K562 treated with DMSO at 1 percent for 12 hours (cell line): ENCODE measurements around the gene IL36RN. TPM values are rescaled to one million over a fixed set of nuclear protein-coding genes. Genes with fewer than 3 reads are reported as not detected.

Experiments
- total RNA-seq: library from RNA; unstranded; fragments of 300-600 nt; gene quantifications from 2 replicates; pipeline ENCODE4 v1.2.3, GENCODE V29; 2022; ENCODE audit not compliant: insufficient read depth

Gene IL36RN
- not detected in 2 replicates for total RNA-seq

DNA sequence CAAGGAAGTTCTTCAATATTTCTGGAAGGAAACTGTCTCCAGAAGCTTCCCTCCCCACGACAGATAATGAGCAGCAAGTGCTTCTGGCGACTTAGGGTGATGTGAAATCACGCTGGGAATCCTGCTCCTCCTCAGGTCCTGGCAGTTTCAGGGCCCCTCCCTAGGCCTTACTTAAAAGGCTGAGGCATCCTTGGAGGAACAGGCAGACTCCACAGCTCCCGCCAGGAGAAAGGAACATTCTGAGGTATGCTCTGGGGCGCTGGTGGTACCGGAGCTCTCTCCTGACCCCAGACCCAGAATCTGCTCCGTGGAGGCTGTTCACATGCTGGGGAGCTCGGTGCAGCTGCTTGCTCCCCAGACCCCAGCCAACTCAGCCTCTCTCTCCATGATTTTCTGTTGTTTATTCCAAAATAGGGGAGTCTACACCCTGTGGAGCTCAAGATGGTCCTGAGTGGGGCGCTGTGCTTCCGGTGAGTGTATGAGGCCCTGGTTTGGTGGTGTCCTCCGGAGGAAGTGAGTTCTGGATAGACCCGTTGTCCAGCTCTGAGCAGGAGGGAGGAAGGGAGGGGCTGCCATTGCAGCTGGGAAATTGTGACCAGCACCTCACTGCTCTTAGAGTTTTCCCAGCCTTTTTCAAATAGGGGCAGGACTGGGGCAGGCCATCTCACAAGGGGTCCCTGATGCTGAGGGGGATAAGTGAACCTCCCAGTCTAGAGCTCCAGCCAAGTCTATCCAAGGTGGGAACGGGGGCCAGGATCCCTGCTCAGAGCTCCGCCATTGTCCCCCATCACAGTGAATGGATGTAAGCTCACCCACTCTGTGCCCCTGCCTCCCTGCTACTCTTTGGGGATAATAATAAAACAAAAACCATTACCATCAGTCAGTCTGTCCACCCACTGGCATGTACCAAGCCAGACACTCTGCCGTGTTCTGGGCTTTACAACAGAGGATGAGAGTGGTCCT lies at the start of gene IL36RN:
IL36RN (plus strand) TSS at position 201 of the 963 bp plus-strand sequence; CDS start at position 442, 241 bp downstream.

DNA sequence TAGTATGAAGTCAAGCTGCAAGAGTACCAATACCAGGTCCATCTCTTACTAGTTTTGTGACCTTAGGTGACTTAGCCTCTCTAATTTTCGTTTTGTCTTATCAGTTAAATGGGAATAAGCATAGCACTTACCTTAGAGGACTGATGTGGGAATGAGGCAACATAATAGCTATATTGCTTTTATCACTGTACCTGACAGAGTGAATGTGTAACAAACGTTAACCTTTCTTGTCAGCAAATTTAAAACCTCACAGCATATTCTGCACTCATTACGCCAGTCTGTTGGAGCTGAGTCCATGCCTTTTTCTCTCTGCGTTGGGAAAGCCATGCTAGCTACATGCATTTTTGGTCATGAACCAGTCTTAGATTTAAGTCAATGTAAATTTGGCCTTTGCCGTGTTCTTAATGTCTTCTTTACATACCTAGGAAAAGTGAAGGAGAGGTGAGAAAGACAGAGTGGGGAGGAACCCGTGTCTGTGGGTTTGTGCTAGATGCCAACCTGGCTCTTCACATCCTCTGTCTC lies 6.5 kb upstream of the IL36RN start, which contains the start of gene IL36B:
IL36B (minus strand) TSS at position 472 of the 522 bp plus-strand sequence.

DNA sequence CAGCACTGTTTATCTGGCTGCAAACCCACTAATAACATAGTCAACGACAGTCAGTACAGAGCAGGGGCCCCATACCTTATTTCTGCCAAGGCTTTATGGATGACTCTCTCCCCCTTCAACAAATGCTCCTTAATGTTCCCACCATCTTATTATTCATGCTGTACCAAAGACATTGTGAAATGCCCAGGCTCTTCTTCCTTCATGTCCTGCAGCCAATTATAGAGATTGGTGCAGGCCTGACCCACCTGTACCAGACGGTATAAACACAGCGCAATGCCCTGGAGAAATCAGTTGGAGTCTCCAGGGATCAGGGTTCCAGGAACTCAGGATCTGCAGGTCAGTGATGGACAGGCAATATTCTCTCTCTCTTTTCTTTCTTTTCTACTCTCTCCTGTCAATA lies 8.7 kb downstream of the IL36RN start, which contains the start of gene IL1F10:
IL1F10 (plus strand) TSS at position 290 of the 400 bp plus-strand sequence. CDS start 4,769 bp downstream, outside the sequence.

Other genes with a start within 250 kb of the IL36RN start
- 0.78 TPM in 1 of 2 replicates, not detected in the other for gene IL1B, start 222.4 kb upstream of the IL36RN start, total RNA-seq
- not detected in 2 replicates for gene IL37, start 148.0 kb upstream of the IL36RN start, total RNA-seq
- gene IL36G, start 81.2 kb upstream of the IL36RN start, total RNA-seq = not detected in 2 replicates
- gene IL36A, start 53.7 kb upstream of the IL36RN start, total RNA-seq = not detected in 2 replicates
- gene IL36B, start 6.3 kb upstream of the IL36RN start, total RNA-seq = not detected in 2 replicates
- not detected in 2 replicates for gene IL1F10, start 8.8 kb downstream of the IL36RN start, total RNA-seq
- not detected in 2 replicates for gene IL1RN, start 68.4 kb downstream of the IL36RN start, total RNA-seq
- gene PSD4, start 114.8 kb downstream of the IL36RN start, total RNA-seq = 14.1 and 25.0 TPM in 2 replicates
- 1.6 and 2.9 TPM in 2 replicates for gene PAX8, start 219.7 kb downstream of the IL36RN start, total RNA-seq